ENCODE results near the gene RGPD4.

DNA sequence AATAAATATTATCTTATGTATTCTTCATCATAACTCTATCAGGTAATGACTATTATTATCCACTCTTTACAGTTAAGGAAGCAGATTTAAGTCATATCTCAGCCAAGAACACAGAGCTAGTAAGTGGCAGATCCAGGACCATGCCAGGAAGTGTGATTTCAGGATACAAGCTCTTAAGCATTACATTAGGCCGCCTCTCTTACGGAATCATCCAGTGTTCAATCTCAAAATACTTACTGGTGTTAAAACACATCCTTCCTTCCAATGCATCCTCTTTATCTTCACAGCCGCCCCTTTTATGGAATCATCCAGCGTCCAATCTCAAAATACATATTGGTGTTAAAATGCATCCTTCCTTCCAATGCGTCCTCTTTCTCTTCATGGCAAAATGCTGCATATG, 14.7 kb upstream of the RGPD4 start:
- TF ChIP-seq, protein P1, sequence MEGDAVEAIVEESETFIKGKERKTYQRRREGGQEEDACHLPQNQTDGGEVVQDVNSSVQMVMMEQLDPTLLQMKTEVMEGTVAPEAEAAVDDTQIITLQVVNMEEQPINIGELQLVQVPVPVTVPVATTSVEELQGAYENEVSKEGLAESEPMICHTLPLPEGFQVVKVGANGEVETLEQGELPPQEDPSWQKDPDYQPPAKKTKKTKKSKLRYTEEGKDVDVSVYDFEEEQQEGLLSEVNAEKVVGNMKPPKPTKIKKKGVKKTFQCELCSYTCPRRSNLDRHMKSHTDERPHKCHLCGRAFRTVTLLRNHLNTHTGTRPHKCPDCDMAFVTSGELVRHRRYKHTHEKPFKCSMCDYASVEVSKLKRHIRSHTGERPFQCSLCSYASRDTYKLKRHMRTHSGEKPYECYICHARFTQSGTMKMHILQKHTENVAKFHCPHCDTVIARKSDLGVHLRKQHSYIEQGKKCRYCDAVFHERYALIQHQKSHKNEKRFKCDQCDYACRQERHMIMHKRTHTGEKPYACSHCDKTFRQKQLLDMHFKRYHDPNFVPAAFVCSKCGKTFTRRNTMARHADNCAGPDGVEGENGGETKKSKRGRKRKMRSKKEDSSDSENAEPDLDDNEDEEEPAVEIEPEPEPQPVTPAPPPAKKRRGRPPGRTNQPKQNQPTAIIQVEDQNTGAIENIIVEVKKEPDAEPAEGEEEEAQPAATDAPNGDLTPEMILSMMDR (IDR thresholded peaks at IDR 0.05; ENCODE audit: insufficient read depth, low read depth, low read length) = no peak
- TF ChIP-seq EZH2 (IDR thresholded peaks at IDR 0.05; ENCODE audit: insufficient read depth, low read length) = no peak

Measured in astrocyte (in vitro differentiated cells and primary cell).